HEK293 (cell line): ENCODE results near the gene KLF13.

ENCODE experiments used
- CTCF ChIA-PET: fragments of 350-600 bp; formaldehyde crosslinking; extraction: SDS; loops from one replicate; lab custom pipeline; 2021; ENCODE audit warnings: antibody characterized with exemption; lab: Yijun Ruan, JAX
- POLR2A ChIA-PET: fragments of 300-600 bp; formaldehyde crosslinking; extraction: SDS; loops from one replicate; lab custom pipeline; 2020; ENCODE audit warnings: antibody characterized with exemption, inconsistent platforms; lab: Yijun Ruan, JAX
- H3K27ac ChIP-seq: fragments of 200-500 bp; sonication (Bioruptor generic); 2 replicates; pipeline ENCODE4 v1.5.1; 2014; ENCODE audit warnings: low read depth, low read length, control low read depth, inconsistent platforms; ENCODE audit errors: extremely low read depth
- H3K36me3 ChIP-seq, 2 experiments: fragments of 200-500 bp in 1 of 2; sonication (Bioruptor generic) in 1 of 2; 1 replicate in 1 of 2; 2 replicates in 1 of 2; pipeline ENCODE4 v1.5.1; 2014 to 2017; ENCODE audit warnings: inconsistent platforms in 2 of 2, low read length in 2 of 2; ENCODE audit not compliant: control insufficient read depth in 2 of 2, insufficient read depth in 1 of 2
- H3K4me1 ChIP-seq: fragments of 200-500 bp; sonication (Bioruptor generic); 2 replicates; pipeline ENCODE4 v1.5.1; 2014; ENCODE audit warnings: mild to moderate bottlenecking, low read length, inconsistent platforms; ENCODE audit not compliant: control insufficient read depth, insufficient read depth
- H3K4me3 ChIP-seq: 2 replicates; pipeline ENCODE4 v1.5.1; 2011; ENCODE audit warnings: low read depth, mild to moderate bottlenecking, control low read depth, low read length, moderate library complexity
- H3K9me3 ChIP-seq: fragments of 200-500 bp; sonication (Bioruptor generic); 2 replicates; pipeline ENCODE4 v1.5.1; 2014; ENCODE audit warnings: low read depth, low read length, inconsistent platforms; ENCODE audit not compliant: control insufficient read depth, insufficient read depth
- BCL11B ChIP-seq: fragments of 450-650 bp; formaldehyde crosslinking; IDR thresholded peaks from 2 replicates; pipeline ENCODE4 v1.5.1; 2016; ENCODE audit warnings: low read depth, missing biosample characterization, missing genetic modification characterization
- EGR2 ChIP-seq: fragments of 450-650 bp; formaldehyde crosslinking; IDR thresholded peaks from 2 replicates; pipeline ENCODE4 v1.5.1; 2016; ENCODE audit warnings: low read depth, missing biosample characterization, missing genetic modification characterization
- KLF1 ChIP-seq: fragments of 450-650 bp; formaldehyde crosslinking; IDR thresholded peaks from 2 replicates; pipeline ENCODE4 v1.5.1; 2016; ENCODE audit warnings: missing biosample characterization, missing genetic modification characterization
- KLF10 ChIP-seq: fragments of 450-650 bp; IDR thresholded peaks from 2 replicates; pipeline ENCODE4 v1.5.1; 2018; ENCODE audit warnings: missing biosample characterization, mild to moderate bottlenecking, missing genetic modification characterization
- MYNN ChIP-seq: fragments of 450-650 bp; formaldehyde crosslinking; IDR thresholded peaks from 2 replicates; pipeline ENCODE4 v1.5.1; 2016; ENCODE audit warnings: missing biosample characterization, missing genetic modification characterization, borderline replicate concordance
- PBX3 ChIP-seq: sonication (generic); formaldehyde crosslinking; IDR thresholded peaks from 2 replicates; pipeline ENCODE4 v1.8.1; 2022; ENCODE audit warnings: mild to moderate bottlenecking, moderate library complexity, missing genetic modification reagents
- PRDM4 ChIP-seq: fragments of 450-650 bp; formaldehyde crosslinking; IDR thresholded peaks from 2 replicates; pipeline ENCODE4 v1.5.1; 2017; ENCODE audit warnings: missing biosample characterization, missing genetic modification characterization
- PRDM6 ChIP-seq: fragments of 450-650 bp; formaldehyde crosslinking; IDR thresholded peaks from 2 replicates; pipeline ENCODE4 v1.5.1; 2017; ENCODE audit warnings: missing biosample characterization, missing genetic modification characterization
- SP3 ChIP-seq: fragments of 450-650 bp; formaldehyde crosslinking; IDR thresholded peaks from 2 replicates; pipeline ENCODE4 v1.5.1; 2016; ENCODE audit warnings: missing biosample characterization, missing genetic modification characterization
- ZBTB26 ChIP-seq: fragments of 450-650 bp; formaldehyde crosslinking; optimal IDR thresholded peaks from 2 replicates; pipeline ENCODE3; 2016; ENCODE audit warnings: missing biosample characterization, mild to moderate bottlenecking, missing genetic modification characterization
- ZBTB48 ChIP-seq: fragments of 450-650 bp; formaldehyde crosslinking; IDR thresholded peaks from 2 replicates; pipeline ENCODE4 v1.5.1; 2016; ENCODE audit warnings: missing biosample characterization, missing genetic modification characterization
- ZBTB6 ChIP-seq: fragments of 450-650 bp; formaldehyde crosslinking; IDR thresholded peaks from 2 replicates; pipeline ENCODE4 v1.5.1; 2017; ENCODE audit warnings: missing biosample characterization, missing genetic modification characterization
- ZFHX2 ChIP-seq: fragments of 450-650 bp; formaldehyde crosslinking; conservative IDR thresholded peaks from 2 replicates; pipeline ENCODE4 v1.5.1; 2016; ENCODE audit warnings: missing biosample characterization, missing genetic modification characterization
- ZIC2 ChIP-seq: fragments of 450-650 bp; formaldehyde crosslinking; IDR thresholded peaks from 2 replicates; pipeline ENCODE4 v1.5.1; 2016; ENCODE audit warnings: missing biosample characterization, missing genetic modification characterization
- ZNF169 ChIP-seq: fragments of 450-650 bp; formaldehyde crosslinking; IDR thresholded peaks from 2 replicates; pipeline ENCODE4 v1.5.1; 2016; ENCODE audit warnings: missing biosample characterization, missing genetic modification characterization
- ZNF26 ChIP-seq: fragments of 450-650 bp; formaldehyde crosslinking; IDR thresholded peaks from 2 replicates; pipeline ENCODE4 v1.5.1; 2016; ENCODE audit warnings: missing biosample characterization, missing genetic modification characterization
- ZNF335 ChIP-seq: fragments of 450-650 bp; formaldehyde crosslinking; conservative IDR thresholded peaks from 2 replicates; pipeline ENCODE4 v1.5.1; 2016; ENCODE audit warnings: missing biosample characterization, missing genetic modification characterization
- ZNF391 ChIP-seq: fragments of 450-650 bp; formaldehyde crosslinking; IDR thresholded peaks from 2 replicates; pipeline ENCODE4 v1.5.1; 2016; ENCODE audit warnings: low read depth, missing biosample characterization, missing genetic modification characterization, borderline replicate concordance
- ZNF521 ChIP-seq: fragments of 450-650 bp; formaldehyde crosslinking; IDR thresholded peaks from 2 replicates; pipeline ENCODE4 v1.5.1; 2017; ENCODE audit warnings: missing biosample characterization, mild to moderate bottlenecking, missing genetic modification characterization
- ZNF645 ChIP-seq: fragments of 450-650 bp; formaldehyde crosslinking; IDR thresholded peaks from 2 replicates; pipeline ENCODE4; 2016; ENCODE audit warnings: missing biosample characterization, missing genetic modification characterization

Gene KLF13

GRCh38 chr15:31326875-31327668 is 437 bp downstream of the KLF13 start (continued):
- TF ChIP-seq ZNF26 (tag by site-specific recombination) (no peak), ZNF521 (tag by site-specific recombination) (no peak), ZFHX2 (tag by site-specific recombination) (no peak)

GRCh38 chr15:31327669-31328427 is 1.2 kb downstream of the KLF13 start:
- peak overlapping the region; percentile 69; the same call in 1 of the 2 replicates for H3K27ac ChIP-seq
- no peaks in the 10 kb centered on the region for H3K9me3 ChIP-seq
- no peaks in the 10 kb centered on the region for H3K36me3 ChIP-seq
- H3K4me1 ChIP-seq, result no peaks in the 10 kb centered on the region
- ChIA-PET CTCF (interaction anchor here (1.2 kb wide), 1 partner anchor 107 kb away, joined by 4 read pairs; no protein-coding TSS in a partner anchor), POLR2A (no interaction called here)
- H3K4me3 ChIP-seq, result peak overlapping the region; percentile 45
- no peak for TF ChIP-seq PBX3 (CRISPR knock-in tag)
- 0 out of 2 replicates have a peak, but pooled peaks have one; percentile 6 for TF ChIP-seq EGR2 (tag by site-specific recombination)
- TF ChIP-seq KLF10 (tag by site-specific recombination), result peak; percentile 82
- peak; percentile 69 for TF ChIP-seq ZBTB26 (tag by site-specific recombination)
- no peak for TF ChIP-seq ZNF645 (tag by site-specific recombination)
- TF ChIP-seq PRDM6 (tag by site-specific recombination), result no peak
- no peak for TF ChIP-seq ZNF169 (tag by site-specific recombination)
- TF ChIP-seq ZIC2 (tag by site-specific recombination), result peak; percentile 56
- TF ChIP-seq ZBTB48 (tag by site-specific recombination), result no peak
- no peak for TF ChIP-seq BCL11B
- TF ChIP-seq PRDM4 (tag by site-specific recombination), result no peak
- TF ChIP-seq MYNN (tag by site-specific recombination), result no peak
- TF ChIP-seq KLF1 (tag by site-specific recombination), result peak; percentile 52
- TF ChIP-seq SP3 (tag by site-specific recombination), result peak; percentile 35
- TF ChIP-seq ZBTB6 (tag by site-specific recombination), result no peak
- no peak for TF ChIP-seq ZNF391 (tag by site-specific recombination)
- TF ChIP-seq ZNF335, result peak; percentile 8
